LNCaP clone FGC (cell line): ENCODE data around the gene AKAP13.
A peak's percentile ranks its signal among the peaks of the same experiment; 100 is the strongest.
"Not testable (repeated sequence)": the region's sequence is repeated elsewhere in the genome, so short reads cannot be mapped to it uniquely, and the experiment has no call there.

Source experiments
- DNase-seq: peaks from one replicate; pipeline ENCODE4 v3.0.0-alpha.2; 2011; ENCODE audit warnings: low read depth
- H3K4me3 ChIP-seq: 2 replicates; pipeline ENCODE4 v1.5.1; 2011; ENCODE audit warnings: mild to moderate bottlenecking, low read depth, low read length, control low read depth
- TF ChIP-seq, protein P1 (sequence below): IDR thresholded peaks from 2 replicates; pipeline ENCODE4 v1.5.1; 2012; ENCODE audit warnings: mild to moderate bottlenecking; ENCODE audit not compliant: control insufficient read depth, insufficient read depth; ENCODE audit errors: extremely low read depth

Gene AKAP13

GRCh38 chr15:85477730-85478129 lies 97.3 kb downstream of the AKAP13 start:
- TF ChIP-seq, protein P1, sequence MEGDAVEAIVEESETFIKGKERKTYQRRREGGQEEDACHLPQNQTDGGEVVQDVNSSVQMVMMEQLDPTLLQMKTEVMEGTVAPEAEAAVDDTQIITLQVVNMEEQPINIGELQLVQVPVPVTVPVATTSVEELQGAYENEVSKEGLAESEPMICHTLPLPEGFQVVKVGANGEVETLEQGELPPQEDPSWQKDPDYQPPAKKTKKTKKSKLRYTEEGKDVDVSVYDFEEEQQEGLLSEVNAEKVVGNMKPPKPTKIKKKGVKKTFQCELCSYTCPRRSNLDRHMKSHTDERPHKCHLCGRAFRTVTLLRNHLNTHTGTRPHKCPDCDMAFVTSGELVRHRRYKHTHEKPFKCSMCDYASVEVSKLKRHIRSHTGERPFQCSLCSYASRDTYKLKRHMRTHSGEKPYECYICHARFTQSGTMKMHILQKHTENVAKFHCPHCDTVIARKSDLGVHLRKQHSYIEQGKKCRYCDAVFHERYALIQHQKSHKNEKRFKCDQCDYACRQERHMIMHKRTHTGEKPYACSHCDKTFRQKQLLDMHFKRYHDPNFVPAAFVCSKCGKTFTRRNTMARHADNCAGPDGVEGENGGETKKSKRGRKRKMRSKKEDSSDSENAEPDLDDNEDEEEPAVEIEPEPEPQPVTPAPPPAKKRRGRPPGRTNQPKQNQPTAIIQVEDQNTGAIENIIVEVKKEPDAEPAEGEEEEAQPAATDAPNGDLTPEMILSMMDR: no peak
- no peak for DNase-seq
- no peak overlapping the region for H3K4me3 ChIP-seq

GRCh38 chr15:85479071-85479647 lies 98.8 kb downstream of the AKAP13 start:
- H3K4me3 ChIP-seq: no peak overlapping the region
- no peak for DNase-seq

DNA sequence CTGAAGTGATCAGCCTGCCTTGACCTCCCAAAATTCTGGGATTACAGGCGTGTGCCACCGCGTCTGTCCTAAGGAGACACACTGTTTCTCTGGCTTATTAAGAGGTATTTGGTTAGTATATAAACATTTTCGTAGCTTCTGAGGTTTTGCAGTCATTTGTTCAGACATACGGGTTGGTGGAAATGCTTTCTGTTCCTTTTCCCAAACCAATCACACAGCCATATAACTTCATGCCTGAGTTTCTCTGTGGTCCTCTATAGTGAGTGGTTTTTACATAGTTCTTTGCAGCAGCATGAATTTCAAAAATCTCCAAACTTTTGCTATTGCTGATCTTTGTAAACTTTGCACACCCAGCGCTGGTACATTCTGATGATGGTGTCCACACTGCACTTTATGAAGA lies 100.5 kb downstream of the AKAP13 start:
- H3K4me3 ChIP-seq: no peak overlapping the region
- no peak for DNase-seq
- TF ChIP-seq, protein P1: no peak

More at GRCh38 chr15:85479071-85479647, 98.8 kb downstream of the AKAP13 start:
- TF ChIP-seq, protein P1: no peak

GRCh38 chr15:85481543-85481942 lies 101.1 kb downstream of the AKAP13 start:
- DNase-seq, H3K4me3 ChIP-seq: not testable (repeated sequence)

- DNase-seq: no peak
- TF ChIP-seq, protein P1: no peak
- H3K4me3 ChIP-seq: no peak overlapping the region
Observed at GRCh38 chr15:85482894-85483293, 102.5 kb downstream of the AKAP13 start.

DNA sequence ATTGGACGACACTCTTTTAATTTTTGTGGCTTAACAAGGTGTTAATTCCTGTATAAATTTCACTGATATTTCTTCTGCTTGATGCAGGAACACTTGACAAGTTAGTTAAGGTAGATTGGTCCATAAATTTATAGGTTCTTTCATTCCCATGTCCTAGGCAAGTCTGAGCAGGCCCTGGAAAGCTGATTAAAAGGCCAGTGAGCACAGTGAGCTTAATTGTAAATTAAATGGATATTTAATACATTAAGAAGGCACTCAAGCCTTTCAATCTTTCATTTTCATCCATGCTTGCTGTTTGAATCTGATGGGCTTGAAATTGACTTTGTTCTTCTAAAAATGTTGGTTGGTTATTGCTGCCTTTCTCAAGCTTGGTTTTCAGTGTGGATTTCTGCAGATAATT lies 103.6 kb downstream of the AKAP13 start:
- not testable (repeated sequence) for DNase-seq, H3K4me3 ChIP-seq

GRCh38 chr15:85484923-85485322 lies 104.5 kb downstream of the AKAP13 start:
- H3K4me3 ChIP-seq, DNase-seq: not testable (repeated sequence)

DNA sequence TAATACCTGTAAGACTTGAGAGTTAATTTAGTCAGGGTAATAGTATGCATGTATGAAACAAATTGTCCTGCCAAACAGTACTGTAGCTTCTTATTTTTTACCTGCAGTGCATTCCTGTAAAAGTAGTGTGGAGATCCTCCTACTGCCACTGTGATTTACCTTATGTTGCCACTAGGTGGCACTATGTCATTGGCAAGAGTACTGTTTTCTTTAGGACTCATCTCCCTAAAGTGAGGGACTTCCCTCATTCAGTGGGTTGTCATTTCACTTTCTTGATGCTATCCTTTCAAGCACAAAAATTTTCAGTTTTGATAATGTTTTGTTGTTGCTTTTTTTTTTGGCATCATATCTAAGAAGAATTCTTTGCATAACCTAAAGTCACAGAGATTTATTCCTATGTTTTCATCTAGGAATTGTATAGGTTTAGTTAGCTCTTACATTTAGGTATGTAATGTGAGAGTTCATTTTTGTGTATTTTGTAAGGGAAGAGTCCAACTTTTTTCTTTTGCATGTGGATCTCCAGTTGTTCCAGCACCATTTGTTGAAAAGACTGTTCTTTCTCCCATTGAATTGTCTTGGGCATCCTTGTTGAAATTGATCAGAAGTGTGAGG lies 105.7 kb downstream of the AKAP13 start:
- TF ChIP-seq, protein P1: peak; percentile 87
- no peak overlapping the region for H3K4me3 ChIP-seq
- peak; percentile 72 for DNase-seq

GRCh38 chr15:85487796-85488195 lies 107.4 kb downstream of the AKAP13 start:
- DNase-seq, H3K4me3 ChIP-seq: not testable (repeated sequence)
